ENCODE results near the gene MVD.
A peak's percentile ranks its signal among the peaks of the same experiment; 100 is the strongest.

Gene MVD

GRCh38 chr16:88685156-88686061 lies 22.5 kb upstream of the MVD start:
- Histone ChIP-seq H3K4me1 (peaks cover 62% of the 10 kb centered on the region), H4K20me1 (no peaks in the 10 kb centered on the region), H3K9ac (peak overlapping the region; percentile 76), H3K36me3 (no peaks in the 10 kb centered on the region), H3K27ac (0 out of 2 replicates have a peak overlapping the region, but pooled peaks have one; percentile 59), H3K4me2 (peak overlapping the region; percentile 99), H3K27me3 (no peaks in the 10 kb centered on the region; the same call in 1 of the 2 replicates), H3K4me3 (peak overlapping the region; percentile 74), H3K9me3 (no peaks in the 10 kb centered on the region)
- TF ChIP-seq Cebpa-rat (IDR thresholded peaks at IDR 0.05): no peak

GRCh38 chr16:88684569-88685155 lies 21.8 kb upstream of the MVD start:
- H3K4me1 ChIP-seq: peaks cover 63% of the 10 kb centered on the region
- no peaks in the 10 kb centered on the region for H4K20me1 ChIP-seq
- H3K27me3 ChIP-seq: no peaks in the 10 kb centered on the region; the same call in 1 of the 2 replicates
- no peaks in the 10 kb centered on the region for H3K9me3 ChIP-seq
- no peak overlapping the region for H3K9ac ChIP-seq
- H3K36me3 ChIP-seq: no peaks in the 10 kb centered on the region
- no peak overlapping the region for H3K4me3 ChIP-seq
- TF ChIP-seq Cebpa-rat (IDR thresholded peaks at IDR 0.05): no peak
- H3K4me2 ChIP-seq: peak overlapping the region; percentile 99
- H3K27ac ChIP-seq: no peak overlapping the region

GRCh38 chr16:88681709-88682451 lies 19.0 kb upstream of the MVD start:
- no peaks in the 10 kb centered on the region; the same call in 1 of the 2 replicates for H3K27me3 ChIP-seq
- peaks cover 59% of the 10 kb centered on the region for H3K4me1 ChIP-seq
- peak overlapping the region; percentile 84 for H3K9ac ChIP-seq
- TF ChIP-seq Cebpa-rat (IDR thresholded peaks at IDR 0.05): no peak
- H3K36me3 ChIP-seq: peaks cover 21% of the 10 kb centered on the region
- H3K9me3 ChIP-seq: no peaks in the 10 kb centered on the region
- peak overlapping the region; percentile 68 for H3K4me2 ChIP-seq
- no peaks in the 10 kb centered on the region for H4K20me1 ChIP-seq
- H3K4me3 ChIP-seq: peak overlapping the region; percentile 20; the same call in 1 of the 2 replicates
- peak overlapping the region; percentile 94 for H3K27ac ChIP-seq

GRCh38 chr16:88681084-88681680 lies 18.3 kb upstream of the MVD start:
- no peaks in the 10 kb centered on the region for H4K20me1 ChIP-seq
- H3K9me3 ChIP-seq: no peaks in the 10 kb centered on the region
- peaks cover 61% of the 10 kb centered on the region for H3K4me1 ChIP-seq
- H3K9ac ChIP-seq: peak overlapping the region; percentile 84
- no peaks in the 10 kb centered on the region; the same call in 1 of the 2 replicates for H3K27me3 ChIP-seq
- H3K4me2 ChIP-seq: peak overlapping the region; percentile 68
- peak overlapping the region; percentile 94 for H3K27ac ChIP-seq
- no peak for TF ChIP-seq Cebpa-rat (IDR thresholded peaks at IDR 0.05)
- peaks cover 28% of the 10 kb centered on the region for H3K36me3 ChIP-seq
- H3K4me3 ChIP-seq: peak overlapping the region; percentile 20; the same call in 1 of the 2 replicates

GRCh38 chr16:88680554-88681083 lies 17.7 kb upstream of the MVD start:
- no peak for TF ChIP-seq Cebpa-rat (IDR thresholded peaks at IDR 0.05)
- H3K9me3 ChIP-seq: no peaks in the 10 kb centered on the region
- peaks cover 61% of the 10 kb centered on the region for H3K4me1 ChIP-seq
- no peaks in the 10 kb centered on the region; the same call in 1 of the 2 replicates for H3K27me3 ChIP-seq
- peak overlapping the region; percentile 68 for H3K4me2 ChIP-seq
- no peak overlapping the region; the same call in 1 of the 2 replicates for H3K9ac ChIP-seq
- H3K27ac ChIP-seq: no peak overlapping the region
- peaks cover 34% of the 10 kb centered on the region for H3K36me3 ChIP-seq
- H3K4me3 ChIP-seq: no peak overlapping the region
- no peaks in the 10 kb centered on the region for H4K20me1 ChIP-seq

- H3K4me3 ChIP-seq: no peak overlapping the region
- H3K9ac ChIP-seq: no peak overlapping the region
- no peak for TF ChIP-seq Cebpa-rat (IDR thresholded peaks at IDR 0.05)
Measured at GRCh38 chr16:88678224-88678979, 15.5 kb upstream of the MVD start.

GRCh38 chr16:88677721-88678120 lies 14.8 kb upstream of the MVD start:
- Histone ChIP-seq H4K20me1 (no peaks in the 10 kb centered on the region), H3K27ac (no peak overlapping the region), H3K4me2 (no peak overlapping the region), H3K9me3 (no peaks in the 10 kb centered on the region), H3K4me3 (no peak overlapping the region), H3K9ac (no peak overlapping the region), H3K4me1 (peaks cover 63% of the 10 kb centered on the region), H3K27me3 (no peaks in the 10 kb centered on the region), H3K36me3 (peaks cover 52% of the 10 kb centered on the region)
- no peak for TF ChIP-seq Cebpa-rat (IDR thresholded peaks at IDR 0.05)

More at GRCh38 chr16:88678224-88678979, 15.5 kb upstream of the MVD start:
- Histone ChIP-seq H3K9me3 (no peaks in the 10 kb centered on the region), H3K36me3 (peaks cover 50% of the 10 kb centered on the region), H4K20me1 (no peaks in the 10 kb centered on the region), H3K27me3 (no peaks in the 10 kb centered on the region), H3K4me2 (no peak overlapping the region), H3K4me1 (peaks cover 62% of the 10 kb centered on the region), H3K27ac (peak overlapping the region; percentile 18; the same call in 1 of the 2 replicates)

GRCh38 chr16:88676502-88677242 lies 13.8 kb upstream of the MVD start:
- TF ChIP-seq Cebpa-rat (IDR thresholded peaks at IDR 0.05): no peak
- Histone ChIP-seq H3K4me3 (no peak overlapping the region), H3K4me1 (peaks cover 63% of the 10 kb centered on the region), H3K27ac (no peak overlapping the region), H3K9me3 (no peaks in the 10 kb centered on the region), H3K36me3 (peaks cover 52% of the 10 kb centered on the region), H3K9ac (no peak overlapping the region), H4K20me1 (no peaks in the 10 kb centered on the region), H3K27me3 (no peaks in the 10 kb centered on the region), H3K4me2 (no peak overlapping the region)
